ENCODE results near the gene PRKCB.

Gene PRKCB

DNA sequence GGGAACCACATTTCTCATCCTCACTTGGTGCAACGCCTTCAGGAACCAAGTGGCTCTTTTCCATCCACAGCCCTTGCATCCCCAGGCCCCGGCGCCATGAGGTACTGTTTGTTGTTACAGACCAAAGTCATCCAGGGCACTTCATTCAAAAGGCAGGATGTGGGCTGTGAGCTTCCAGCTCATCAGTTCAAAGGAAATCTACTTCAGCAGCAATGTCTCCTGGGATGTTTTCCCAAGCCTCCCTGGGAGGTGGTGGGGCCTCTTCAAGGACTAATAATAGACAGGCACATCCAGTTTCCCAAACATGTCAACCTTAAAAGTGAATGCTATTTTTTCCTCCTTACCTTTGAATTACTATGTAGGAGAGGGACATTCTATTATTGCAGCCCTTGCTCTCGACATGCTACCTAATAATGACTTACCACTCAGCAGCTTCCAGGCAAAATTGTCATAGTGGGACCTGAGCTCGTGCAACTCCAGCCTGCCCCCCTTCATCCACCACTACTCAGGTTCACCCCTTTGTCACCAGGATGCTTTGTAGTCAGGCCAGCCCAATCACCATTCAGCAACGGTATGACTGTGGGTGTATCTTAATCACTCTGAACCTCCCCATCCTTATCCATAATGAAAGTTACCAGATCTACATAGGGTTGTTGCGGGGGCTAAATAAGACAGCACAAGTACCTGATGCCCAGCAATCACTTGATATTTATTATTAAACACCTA, 1.7 kb upstream of the PRKCB start:
- Histone ChIP-seq H3K9ac (ENCODE audit: low read depth in 1 of 2, low read length in 2 of 2) (no peak overlapping the region), H3K4me1 (ENCODE audit: control insufficient read depth in 2 of 2, insufficient read depth in 2 of 2, low read length in 2 of 2) (peaks cover 3 to 7% of the 10 kb centered on the region in 2 donors), H3K9me3 (ENCODE audit: control insufficient read depth in 2 of 2, low read length in 2 of 2) (peaks cover 0 to 4% of the 10 kb centered on the region in 2 donors), H3K27me3 (ENCODE audit: control insufficient read depth in 2 of 2, insufficient read depth in 2 of 2, low read length in 2 of 2) (peaks cover 0 to 11% of the 10 kb centered on the region in 2 donors), H3K4me3 (ENCODE audit: low read length in 2 of 2) (no peak overlapping the region), H3K36me3 (ENCODE audit: control insufficient read depth in 2 of 2, insufficient read depth in 2 of 2, low read length in 2 of 2) (no peaks in the 10 kb centered on the region), H3K27ac (ENCODE audit: low read depth in 2 of 2, low read length in 2 of 2) (no peak overlapping the region)

GRCh38 chr16:23836078-23836403, 258 bp downstream of the PRKCB start:
- Histone ChIP-seq H3K27ac (ENCODE audit: low read depth in 2 of 2, low read length in 2 of 2) (peak overlapping the region in 1 of 2 donors; percentile 38), H3K36me3 (ENCODE audit: control insufficient read depth in 2 of 2, insufficient read depth in 2 of 2, low read length in 2 of 2) (no peaks in the 10 kb centered on the region), H3K9ac (ENCODE audit: low read depth in 1 of 2, low read length in 2 of 2) (no peak overlapping the region), H3K4me1 (ENCODE audit: control insufficient read depth in 2 of 2, insufficient read depth in 2 of 2, low read length in 2 of 2) (peaks cover 3 to 10% of the 10 kb centered on the region in 2 donors), H3K27me3 (ENCODE audit: control insufficient read depth in 2 of 2, insufficient read depth in 2 of 2, low read length in 2 of 2) (peaks cover 2 to 11% of the 10 kb centered on the region in 2 donors), H3K4me3 (ENCODE audit: low read length in 2 of 2) (peak overlapping the region; percentile 57 to 66), H3K9me3 (ENCODE audit: control insufficient read depth in 2 of 2, low read length in 2 of 2) (no peaks in the 10 kb centered on the region)

GRCh38 chr16:23836404-23837311, 875 bp downstream of the PRKCB start:
- peak overlapping the region in 1 of 2 donors; percentile 24 for H3K9ac ChIP-seq (ENCODE audit: low read depth in 1 of 2, low read length in 2 of 2)
- H3K4me1 ChIP-seq (ENCODE audit: control insufficient read depth in 2 of 2, insufficient read depth in 2 of 2, low read length in 2 of 2): peaks cover 3 to 10% of the 10 kb centered on the region in 2 donors
- peak overlapping the region; percentile 57 to 66 for H3K4me3 ChIP-seq (ENCODE audit: low read length in 2 of 2)
- peak overlapping the region in 1 of 2 donors; percentile 38 for H3K27ac ChIP-seq (ENCODE audit: low read depth in 2 of 2, low read length in 2 of 2)
- H3K27me3 ChIP-seq (ENCODE audit: control insufficient read depth in 2 of 2, insufficient read depth in 2 of 2, low read length in 2 of 2): peaks cover 2 to 11% of the 10 kb centered on the region in 2 donors
- H3K9me3 ChIP-seq (ENCODE audit: control insufficient read depth in 2 of 2, low read length in 2 of 2): no peaks in the 10 kb centered on the region
- no peaks in the 10 kb centered on the region for H3K36me3 ChIP-seq (ENCODE audit: control insufficient read depth in 2 of 2, insufficient read depth in 2 of 2, low read length in 2 of 2)

DNA sequence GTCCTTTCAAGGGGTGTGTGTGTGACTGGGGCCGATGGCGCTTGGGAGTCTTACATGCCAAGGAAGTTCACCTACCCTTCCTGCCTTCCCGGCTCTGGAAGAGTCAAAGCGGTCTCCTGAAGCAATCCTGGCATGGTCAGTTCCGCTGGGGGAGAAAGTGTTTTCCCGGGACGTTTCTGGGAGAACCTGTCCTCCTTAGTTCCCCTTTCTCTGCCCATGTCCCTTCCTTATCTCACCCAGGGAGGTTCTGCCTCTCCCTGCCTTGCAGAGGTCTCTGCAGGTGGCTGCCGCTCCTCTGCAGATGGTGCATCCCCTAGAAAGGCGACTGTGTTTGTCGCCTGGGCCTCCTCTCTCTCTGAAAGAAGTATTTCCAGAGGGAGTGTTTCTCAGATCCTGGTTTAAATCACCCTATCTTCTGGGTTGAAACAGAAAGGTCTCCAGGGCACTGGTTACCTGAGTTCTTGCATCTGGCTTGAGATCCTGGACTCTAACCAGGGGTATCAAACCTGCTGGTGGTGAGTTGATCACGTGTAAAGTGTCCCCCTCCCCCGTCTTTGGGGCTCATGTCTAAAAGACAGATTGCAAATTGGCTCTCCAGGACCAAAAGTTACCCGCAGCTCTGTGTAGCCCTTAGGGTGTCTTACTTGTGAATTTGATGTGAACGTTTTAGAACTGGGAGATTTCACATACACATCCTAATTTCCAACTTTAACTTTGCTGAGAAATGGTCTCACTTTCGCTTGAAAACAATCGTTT, 1.9 kb downstream of the PRKCB start:
- Histone ChIP-seq H3K27me3 (ENCODE audit: control insufficient read depth in 2 of 2, insufficient read depth in 2 of 2, low read length in 2 of 2) (peaks cover 2 to 11% of the 10 kb centered on the region in 2 donors), H3K9ac (ENCODE audit: low read depth in 1 of 2, low read length in 2 of 2) (peak overlapping the region in 1 of 2 donors; percentile 24), H3K27ac (ENCODE audit: low read depth in 2 of 2, low read length in 2 of 2) (no peak overlapping the region), H3K4me3 (ENCODE audit: low read length in 2 of 2) (peak overlapping the region in 1 of 2 donors; percentile 66), H3K9me3 (ENCODE audit: control insufficient read depth in 2 of 2, low read length in 2 of 2) (no peaks in the 10 kb centered on the region), H3K4me1 (ENCODE audit: control insufficient read depth in 2 of 2, insufficient read depth in 2 of 2, low read length in 2 of 2) (peaks cover 3 to 10% of the 10 kb centered on the region in 2 donors), H3K36me3 (ENCODE audit: control insufficient read depth in 2 of 2, insufficient read depth in 2 of 2, low read length in 2 of 2) (no peaks in the 10 kb centered on the region)

DNA sequence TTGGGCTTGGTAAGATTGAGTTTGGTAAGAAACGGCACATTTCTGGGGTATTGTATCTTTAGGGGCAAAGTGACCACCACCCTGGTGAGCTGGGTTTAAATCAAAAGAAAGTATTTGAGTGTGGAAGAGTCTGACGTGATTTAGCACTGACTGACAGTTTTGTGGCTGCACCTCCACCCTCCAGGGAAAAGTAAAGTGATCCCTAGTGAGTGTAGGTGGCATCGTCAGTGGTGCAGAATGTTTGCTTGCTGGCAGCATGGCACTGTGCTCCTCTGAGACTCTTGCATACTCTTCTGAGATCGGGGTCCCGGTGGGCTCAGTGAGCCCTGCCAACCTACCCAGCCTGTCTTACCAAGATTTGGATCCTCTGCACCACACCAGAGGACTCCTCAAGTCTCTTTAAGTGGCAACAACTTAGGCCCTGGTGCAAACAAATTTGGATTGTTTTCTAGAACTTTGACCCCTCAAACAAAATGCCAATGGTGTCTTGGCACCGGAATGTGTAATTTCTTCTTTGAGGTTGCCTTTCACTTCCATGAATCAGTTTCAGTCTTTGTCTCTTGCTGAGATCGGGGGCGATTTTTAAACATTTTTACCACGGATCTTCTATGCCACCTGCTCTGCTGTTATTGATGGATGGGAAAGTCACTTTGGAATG, 2.8 kb downstream of the PRKCB start:
- Histone ChIP-seq H3K27me3 (ENCODE audit: control insufficient read depth in 2 of 2, insufficient read depth in 2 of 2, low read length in 2 of 2) (peaks cover 2 to 11% of the 10 kb centered on the region in 2 donors), H3K9ac (ENCODE audit: low read depth in 1 of 2, low read length in 2 of 2) (no peak overlapping the region), H3K27ac (ENCODE audit: low read depth in 2 of 2, low read length in 2 of 2) (no peak overlapping the region), H3K4me1 (ENCODE audit: control insufficient read depth in 2 of 2, insufficient read depth in 2 of 2, low read length in 2 of 2) (peaks cover 3 to 10% of the 10 kb centered on the region in 2 donors), H3K9me3 (ENCODE audit: control insufficient read depth in 2 of 2, low read length in 2 of 2) (no peaks in the 10 kb centered on the region), H3K36me3 (ENCODE audit: control insufficient read depth in 2 of 2, insufficient read depth in 2 of 2, low read length in 2 of 2) (no peaks in the 10 kb centered on the region), H3K4me3 (ENCODE audit: low read length in 2 of 2) (no peak overlapping the region)

DNA sequence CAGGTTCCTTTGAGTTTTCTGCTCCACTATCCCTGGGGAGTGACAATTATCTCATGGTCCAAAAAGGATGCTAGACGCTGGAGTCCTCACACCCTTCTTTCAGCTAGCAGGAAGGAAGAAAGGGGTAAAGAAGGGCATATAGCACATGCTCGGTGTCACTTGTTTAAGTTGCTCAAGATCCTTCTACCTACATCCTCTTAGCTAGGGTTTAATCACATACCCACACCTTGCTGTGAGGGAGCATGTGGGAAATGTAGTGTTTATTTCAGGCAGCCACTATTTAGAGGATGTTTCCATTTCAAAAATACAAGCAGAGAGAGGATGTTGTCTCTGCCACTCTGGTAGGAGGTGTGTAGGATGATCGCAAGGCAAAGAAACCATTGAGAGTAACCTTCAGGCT, 4.5 kb downstream of the PRKCB start:
- Histone ChIP-seq H3K9me3 (ENCODE audit: control insufficient read depth in 2 of 2, low read length in 2 of 2) (no peaks in the 10 kb centered on the region), H3K27me3 (ENCODE audit: control insufficient read depth in 2 of 2, insufficient read depth in 2 of 2, low read length in 2 of 2) (peaks cover 2 to 6% of the 10 kb centered on the region in 2 donors), H3K4me3 (ENCODE audit: low read length in 2 of 2) (no peak overlapping the region), H3K36me3 (ENCODE audit: control insufficient read depth in 2 of 2, insufficient read depth in 2 of 2, low read length in 2 of 2) (no peaks in the 10 kb centered on the region), H3K9ac (ENCODE audit: low read depth in 1 of 2, low read length in 2 of 2) (no peak overlapping the region), H3K27ac (ENCODE audit: low read depth in 2 of 2, low read length in 2 of 2) (no peak overlapping the region), H3K4me1 (ENCODE audit: control insufficient read depth in 2 of 2, insufficient read depth in 2 of 2, low read length in 2 of 2) (peaks cover 1 to 8% of the 10 kb centered on the region in 2 donors)

DNA sequence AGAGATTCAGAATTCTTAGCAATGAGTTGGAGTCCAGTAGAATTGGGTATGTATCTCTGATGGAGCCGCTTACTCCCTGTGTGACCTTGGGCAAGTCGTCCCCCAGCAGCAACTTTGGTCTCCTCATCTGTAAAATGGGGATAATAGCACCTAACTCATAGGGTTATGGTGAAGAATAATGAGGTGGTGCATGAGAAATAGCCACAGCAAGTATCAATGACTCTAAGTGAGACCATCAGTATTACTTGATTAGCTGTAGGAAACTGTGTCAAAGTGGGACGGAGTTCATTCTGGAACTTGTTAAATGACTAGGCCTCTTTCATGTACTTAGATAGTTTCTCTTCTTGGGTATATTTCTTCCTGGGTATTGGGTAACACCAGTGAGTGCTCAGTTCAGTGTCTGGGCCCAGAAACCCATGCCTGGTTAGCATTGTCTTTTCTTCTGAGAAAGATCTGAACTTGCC, 6.4 kb downstream of the PRKCB start:
- Histone ChIP-seq H3K36me3 (ENCODE audit: control insufficient read depth in 2 of 2, insufficient read depth in 2 of 2, low read length in 2 of 2) (no peaks in the 10 kb centered on the region), H3K4me3 (ENCODE audit: low read length in 2 of 2) (no peak overlapping the region), H3K27ac (ENCODE audit: low read depth in 2 of 2, low read length in 2 of 2) (no peak overlapping the region), H3K9me3 (ENCODE audit: control insufficient read depth in 2 of 2, low read length in 2 of 2) (no peaks in the 10 kb centered on the region), H3K4me1 (ENCODE audit: control insufficient read depth in 2 of 2, insufficient read depth in 2 of 2, low read length in 2 of 2) (peaks cover 0 to 7% of the 10 kb centered on the region in 2 donors), H3K27me3 (ENCODE audit: control insufficient read depth in 2 of 2, insufficient read depth in 2 of 2, low read length in 2 of 2) (peaks cover under 1 to 2% of the 10 kb centered on the region in 2 donors), H3K9ac (ENCODE audit: low read depth in 1 of 2, low read length in 2 of 2) (no peak overlapping the region)

DNA sequence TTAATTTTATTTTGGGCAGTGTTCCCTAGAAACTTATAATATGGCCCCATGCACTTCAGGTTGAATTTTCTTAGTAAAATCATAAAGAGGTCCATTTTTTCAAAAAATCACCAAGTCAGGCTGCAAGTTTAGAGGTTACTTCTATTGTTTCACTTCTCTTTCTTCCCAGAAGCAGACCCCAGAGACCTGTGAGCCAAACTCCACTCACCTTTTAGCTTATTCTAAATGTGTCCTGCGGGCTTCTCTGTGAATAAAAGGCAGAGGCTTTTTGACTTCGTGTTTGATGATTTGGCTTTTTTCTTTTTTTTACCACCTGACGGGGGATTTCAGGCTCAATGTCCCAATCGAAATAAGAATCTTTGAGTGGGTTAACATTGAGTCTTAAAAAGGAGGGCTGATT, 7.4 kb downstream of the PRKCB start:
- Histone ChIP-seq H3K4me1 (ENCODE audit: control insufficient read depth in 2 of 2, insufficient read depth in 2 of 2, low read length in 2 of 2) (peaks cover 0 to 7% of the 10 kb centered on the region in 2 donors), H3K27me3 (ENCODE audit: control insufficient read depth in 2 of 2, insufficient read depth in 2 of 2, low read length in 2 of 2) (peaks cover 0 to 2% of the 10 kb centered on the region in 2 donors), H3K36me3 (ENCODE audit: control insufficient read depth in 2 of 2, insufficient read depth in 2 of 2, low read length in 2 of 2) (no peaks in the 10 kb centered on the region), H3K9me3 (ENCODE audit: control insufficient read depth in 2 of 2, low read length in 2 of 2) (no peaks in the 10 kb centered on the region), H3K4me3 (ENCODE audit: low read length in 2 of 2) (no peak overlapping the region), H3K27ac (ENCODE audit: low read depth in 2 of 2, low read length in 2 of 2) (no peak overlapping the region), H3K9ac (ENCODE audit: low read depth in 1 of 2, low read length in 2 of 2) (no peak overlapping the region)

DNA sequence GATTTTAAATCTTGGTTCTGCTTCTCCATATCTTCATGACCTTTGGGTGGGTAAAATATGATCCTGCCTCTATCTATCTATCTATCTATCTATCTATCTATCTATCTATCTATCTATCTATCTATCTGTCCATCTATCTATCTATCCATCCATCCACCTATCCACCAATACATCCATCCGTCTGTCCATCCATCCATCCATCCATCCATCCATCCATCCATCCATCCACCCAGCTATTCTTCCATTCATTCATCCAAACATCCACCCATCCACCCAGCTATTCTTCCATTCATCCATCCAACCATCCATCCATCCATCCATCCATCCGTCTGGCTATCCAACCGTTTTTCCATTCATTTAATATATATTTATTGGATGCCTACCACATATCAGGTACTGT, 11.5 kb downstream of the PRKCB start:
- no peaks in the 10 kb centered on the region for H3K9me3 ChIP-seq (ENCODE audit: control insufficient read depth in 2 of 2, low read length in 2 of 2)
- H3K4me3 ChIP-seq (ENCODE audit: low read length in 2 of 2): no peak overlapping the region
- no peaks in the 10 kb centered on the region for H3K4me1 ChIP-seq (ENCODE audit: control insufficient read depth in 2 of 2, insufficient read depth in 2 of 2, low read length in 2 of 2)
- H3K27ac ChIP-seq (ENCODE audit: low read depth in 2 of 2, low read length in 2 of 2): no peak overlapping the region
- H3K9ac ChIP-seq (ENCODE audit: low read depth in 1 of 2, low read length in 2 of 2): no peak overlapping the region
- no peaks in the 10 kb centered on the region for H3K27me3 ChIP-seq (ENCODE audit: control insufficient read depth in 2 of 2, insufficient read depth in 2 of 2, low read length in 2 of 2)
- H3K36me3 ChIP-seq (ENCODE audit: control insufficient read depth in 2 of 2, insufficient read depth in 2 of 2, low read length in 2 of 2): no peaks in the 10 kb centered on the region

Measured in mucosa of rectum (tissue), 2 donors.